AG09309 (cell line): ENCODE results near the gene PDLIM1.

Experiments
- DNase-seq: peaks from one replicate; pipeline ENCODE4 v3.0.0-alpha.2; 2010; ENCODE audit warnings: low read depth
- H3K4me3 ChIP-seq: 2 replicates; pipeline ENCODE4 v1.5.1; 2011; ENCODE audit warnings: mild to moderate bottlenecking, low read depth, low read length, moderate library complexity; ENCODE audit not compliant: control insufficient read depth
- TF ChIP-seq, protein P1 (sequence below): IDR thresholded peaks from 2 replicates; pipeline ENCODE4 v1.5.1; 2011; ENCODE audit warnings: mild to moderate bottlenecking, low read depth, low read length, inconsistent platforms; ENCODE audit not compliant: insufficient read depth, control insufficient read depth; ENCODE audit errors: missing control alignments

The PDLIM1 gene

DNA sequence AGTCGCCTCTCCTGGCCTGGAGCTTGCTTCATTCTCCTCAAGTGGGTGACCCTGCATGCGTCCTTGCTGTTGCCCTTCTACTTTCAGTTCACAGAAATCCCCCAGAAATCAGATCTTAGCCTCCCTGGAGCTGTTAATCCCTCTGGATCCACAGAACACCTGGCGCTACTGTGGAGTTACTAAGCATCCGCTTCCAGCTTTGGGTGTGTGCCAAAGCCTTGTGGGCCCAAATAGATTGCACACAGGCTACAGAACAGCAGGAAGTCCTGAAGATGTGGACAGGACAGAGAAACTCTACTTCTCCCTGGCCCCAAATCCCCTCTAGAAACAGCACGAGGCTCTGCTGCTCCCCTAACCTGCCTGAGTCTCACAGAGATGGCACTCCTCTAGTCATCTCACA is 36.6 kb upstream of the PDLIM1 start:
- DNase-seq, result no peak
- TF ChIP-seq, protein P1, sequence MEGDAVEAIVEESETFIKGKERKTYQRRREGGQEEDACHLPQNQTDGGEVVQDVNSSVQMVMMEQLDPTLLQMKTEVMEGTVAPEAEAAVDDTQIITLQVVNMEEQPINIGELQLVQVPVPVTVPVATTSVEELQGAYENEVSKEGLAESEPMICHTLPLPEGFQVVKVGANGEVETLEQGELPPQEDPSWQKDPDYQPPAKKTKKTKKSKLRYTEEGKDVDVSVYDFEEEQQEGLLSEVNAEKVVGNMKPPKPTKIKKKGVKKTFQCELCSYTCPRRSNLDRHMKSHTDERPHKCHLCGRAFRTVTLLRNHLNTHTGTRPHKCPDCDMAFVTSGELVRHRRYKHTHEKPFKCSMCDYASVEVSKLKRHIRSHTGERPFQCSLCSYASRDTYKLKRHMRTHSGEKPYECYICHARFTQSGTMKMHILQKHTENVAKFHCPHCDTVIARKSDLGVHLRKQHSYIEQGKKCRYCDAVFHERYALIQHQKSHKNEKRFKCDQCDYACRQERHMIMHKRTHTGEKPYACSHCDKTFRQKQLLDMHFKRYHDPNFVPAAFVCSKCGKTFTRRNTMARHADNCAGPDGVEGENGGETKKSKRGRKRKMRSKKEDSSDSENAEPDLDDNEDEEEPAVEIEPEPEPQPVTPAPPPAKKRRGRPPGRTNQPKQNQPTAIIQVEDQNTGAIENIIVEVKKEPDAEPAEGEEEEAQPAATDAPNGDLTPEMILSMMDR, result no peak
- H3K4me3 ChIP-seq, result no peak overlapping the region

DNA sequence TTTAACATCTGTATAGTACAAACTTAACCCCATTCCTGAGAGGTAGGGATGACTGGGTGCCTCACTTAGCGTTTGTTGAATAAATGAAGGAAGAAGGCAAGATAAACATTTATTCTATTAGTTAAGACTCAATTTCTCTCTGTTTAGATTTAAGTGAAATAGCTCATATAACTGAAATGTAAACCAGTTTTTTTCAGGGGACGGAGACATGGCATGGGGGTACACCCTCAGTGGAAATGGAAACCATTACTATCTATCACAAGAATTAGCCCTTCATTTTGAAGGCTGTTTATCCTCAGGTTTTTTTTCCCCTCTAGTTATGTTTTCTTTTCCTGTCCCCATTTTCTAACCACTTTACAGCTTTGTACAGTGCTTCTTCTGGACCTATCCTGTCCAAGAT is 35.6 kb upstream of the PDLIM1 start:
- DNase-seq, result no peak
- no peak overlapping the region for H3K4me3 ChIP-seq
- TF ChIP-seq, protein P1, result no peak

DNA sequence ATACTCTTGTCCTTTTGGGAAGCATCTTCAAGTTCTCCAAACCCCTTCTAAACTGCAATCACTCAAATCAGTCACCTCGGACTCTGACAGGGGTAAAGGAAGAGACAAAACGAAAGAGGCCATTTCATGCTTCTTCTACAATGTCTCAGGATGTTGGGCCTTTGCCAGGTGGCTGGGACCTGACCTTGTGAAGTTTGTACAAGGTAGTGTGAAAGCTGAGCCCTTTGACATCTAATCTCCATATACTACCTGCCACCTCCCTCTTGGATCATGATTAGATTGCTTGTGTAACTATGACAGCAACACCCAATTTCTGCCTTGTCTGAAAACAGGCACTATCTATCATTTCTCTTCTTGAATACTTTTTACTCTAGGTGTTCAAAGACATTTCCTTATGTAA is 35.1 kb upstream of the PDLIM1 start:
- no peak overlapping the region for H3K4me3 ChIP-seq
- DNase-seq, result no peak
- TF ChIP-seq, protein P1, result no peak

DNA sequence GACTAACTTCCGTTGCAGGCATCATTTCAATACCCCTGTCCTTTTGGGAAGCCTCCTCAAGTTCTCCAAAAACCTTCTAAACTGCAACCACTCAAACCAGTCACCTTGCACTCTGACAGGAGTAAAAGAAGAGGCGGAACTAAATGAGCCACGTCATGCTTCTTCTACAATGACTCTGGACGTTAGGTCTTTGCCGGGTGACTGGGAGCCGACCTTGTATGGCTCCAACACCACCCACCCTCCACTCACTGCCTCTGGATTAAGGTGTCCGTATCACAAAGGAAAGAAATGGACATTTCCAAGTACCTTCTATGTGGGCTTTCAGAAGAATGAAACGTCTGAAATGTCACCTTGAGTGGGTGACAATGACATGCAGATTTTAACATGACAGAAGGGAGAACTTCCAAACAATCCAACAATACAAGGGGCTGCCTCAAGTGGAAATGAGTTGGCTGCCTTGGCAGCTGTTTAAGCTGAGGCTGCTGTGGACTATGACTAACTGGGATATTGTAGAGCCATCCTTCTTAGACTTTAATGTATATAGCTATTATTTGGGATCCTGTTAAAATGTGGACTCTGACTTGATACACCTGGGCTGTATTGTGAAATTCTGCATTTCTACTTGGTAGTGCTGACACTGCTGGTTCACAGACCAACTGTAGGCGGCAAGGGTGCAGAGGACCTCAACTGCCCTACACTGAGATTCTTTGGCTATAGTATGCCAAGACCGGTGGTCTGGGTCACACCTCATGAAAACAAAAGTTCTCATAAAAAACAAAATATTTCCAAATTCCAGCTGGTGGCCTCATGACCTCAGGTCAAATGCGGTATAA is 33.8 kb upstream of the PDLIM1 start:
- TF ChIP-seq, protein P1, result no peak
- no peak overlapping the region for H3K4me3 ChIP-seq
- no peak for DNase-seq

DNA sequence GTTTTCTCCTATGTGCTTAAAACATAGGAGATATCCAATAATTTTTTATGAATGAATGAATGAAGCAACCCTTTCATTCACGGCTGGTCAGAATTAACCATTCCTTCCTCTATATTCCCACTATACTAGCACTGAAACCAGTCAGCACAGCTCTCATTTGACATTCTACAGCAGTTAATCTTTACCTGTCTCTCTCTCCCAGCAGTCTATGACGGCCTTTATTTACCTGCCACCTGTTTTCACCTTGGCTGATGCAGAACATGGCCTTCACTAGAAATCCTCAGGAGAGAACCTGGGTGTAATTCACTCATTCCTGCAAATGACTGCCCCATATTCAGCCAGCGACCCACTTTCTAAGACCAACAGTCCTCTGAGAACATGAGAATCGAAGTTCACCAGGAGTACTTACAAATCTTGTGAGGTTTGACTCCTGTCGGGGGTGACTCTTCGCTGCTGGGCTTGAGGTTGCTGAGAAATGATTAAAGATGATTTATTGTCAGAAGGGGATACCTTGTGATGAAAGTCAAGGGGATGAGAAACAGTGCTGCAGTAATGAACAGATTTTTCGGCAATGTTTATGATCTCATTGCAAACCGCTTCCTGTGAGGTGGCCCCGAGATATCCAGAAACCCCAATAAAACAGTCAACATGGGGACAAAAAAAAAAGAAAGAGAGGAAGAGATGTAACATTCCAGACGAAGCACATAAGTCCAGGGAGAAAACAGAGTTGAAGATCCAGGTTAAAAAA is 30.9 kb upstream of the PDLIM1 start:
- DNase-seq, result no peak
- TF ChIP-seq, protein P1, result no peak
- H3K4me3 ChIP-seq, result no peak overlapping the region

DNA sequence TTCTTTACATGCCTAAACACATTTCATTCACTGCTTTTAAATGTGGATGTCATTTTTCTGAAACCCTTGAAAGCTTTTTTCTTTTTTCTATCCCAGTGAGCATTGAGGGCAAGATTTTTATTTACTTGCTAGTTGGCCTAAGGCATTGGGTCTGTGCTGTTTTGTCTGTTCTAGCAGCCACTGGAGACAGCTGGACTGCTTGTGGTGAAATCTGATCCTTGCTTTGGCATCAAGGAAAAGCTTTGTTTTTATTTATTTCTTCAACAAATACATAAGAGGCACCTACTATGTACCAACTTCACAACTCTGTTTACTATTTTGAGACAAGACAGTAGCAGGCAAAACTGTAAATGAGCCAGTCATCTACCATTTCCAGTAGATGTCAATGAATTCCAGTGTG is 28.4 kb upstream of the PDLIM1 start:
- TF ChIP-seq, protein P1, result no peak
- H3K4me3 ChIP-seq, result no peak overlapping the region
- DNase-seq, result no peak
